Measurements from ENCODE around the gene NSDHL.

DNA sequence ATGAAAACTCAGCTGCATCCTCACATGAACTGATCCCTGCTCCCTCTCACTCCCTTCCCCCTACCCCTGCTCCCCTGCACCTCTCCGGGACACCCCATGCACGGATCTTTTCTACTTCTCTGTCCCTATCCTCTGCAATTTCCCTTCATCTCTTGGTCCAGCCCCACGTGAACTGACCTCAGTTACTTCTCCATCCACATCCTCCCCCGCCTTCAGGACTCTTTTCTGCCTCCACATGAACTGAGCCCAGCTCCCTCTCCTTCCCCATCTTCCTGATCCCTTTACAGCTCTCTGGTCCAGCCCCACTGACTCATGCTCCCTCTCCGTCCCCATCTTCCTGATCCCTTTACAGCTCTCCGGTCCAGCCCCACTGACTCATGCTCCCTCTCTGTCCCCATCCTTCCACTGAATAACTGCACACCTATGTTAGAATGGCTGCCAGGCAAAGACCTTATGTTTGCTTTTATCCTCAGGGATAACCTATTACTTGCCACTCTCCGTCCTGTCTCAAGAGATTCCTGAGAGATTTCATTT, 6.0 kb upstream of the NSDHL start:
- TF ChIP-seq POLR2A (IDR thresholded peaks at IDR 0.05) = no peak
- TF ChIP-seq, protein P1, sequence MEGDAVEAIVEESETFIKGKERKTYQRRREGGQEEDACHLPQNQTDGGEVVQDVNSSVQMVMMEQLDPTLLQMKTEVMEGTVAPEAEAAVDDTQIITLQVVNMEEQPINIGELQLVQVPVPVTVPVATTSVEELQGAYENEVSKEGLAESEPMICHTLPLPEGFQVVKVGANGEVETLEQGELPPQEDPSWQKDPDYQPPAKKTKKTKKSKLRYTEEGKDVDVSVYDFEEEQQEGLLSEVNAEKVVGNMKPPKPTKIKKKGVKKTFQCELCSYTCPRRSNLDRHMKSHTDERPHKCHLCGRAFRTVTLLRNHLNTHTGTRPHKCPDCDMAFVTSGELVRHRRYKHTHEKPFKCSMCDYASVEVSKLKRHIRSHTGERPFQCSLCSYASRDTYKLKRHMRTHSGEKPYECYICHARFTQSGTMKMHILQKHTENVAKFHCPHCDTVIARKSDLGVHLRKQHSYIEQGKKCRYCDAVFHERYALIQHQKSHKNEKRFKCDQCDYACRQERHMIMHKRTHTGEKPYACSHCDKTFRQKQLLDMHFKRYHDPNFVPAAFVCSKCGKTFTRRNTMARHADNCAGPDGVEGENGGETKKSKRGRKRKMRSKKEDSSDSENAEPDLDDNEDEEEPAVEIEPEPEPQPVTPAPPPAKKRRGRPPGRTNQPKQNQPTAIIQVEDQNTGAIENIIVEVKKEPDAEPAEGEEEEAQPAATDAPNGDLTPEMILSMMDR (IDR thresholded peaks at IDR 0.05) = no peak
- no peak for TF ChIP-seq POLR2AphosphoS5 (IDR thresholded peaks at IDR 0.05; ENCODE audit: insufficient read depth in 1 of 2, low read depth in 1 of 2)

All from vagina (tissue), 2 donors.